GM12892 (cell line): ENCODE results near the gene PPP1R13B.
A peak's percentile ranks its signal among the peaks of the same experiment; 100 is the strongest.

ENCODE experiments used
- DNase-seq: peaks from one replicate; pipeline ENCODE4 v3.0.0; 2011; ENCODE audit not compliant: insufficient read length
- FAIRE-seq: peaks from 2 replicates; lab custom pipeline; 2011; peaks lifted over from hg19 to GRCh38; lab: Jason Lieb, UNC
- POLR2A ChIP-seq: IDR thresholded peaks from 2 replicates; pipeline ENCODE4 v1.6.1; 2011; ENCODE audit warnings: low read depth, low read length, control low read depth
- POLR2AphosphoS5 ChIP-seq: IDR thresholded peaks from 2 replicates; pipeline ENCODE4 v1.6.1; 2011; ENCODE audit warnings: low read depth, low read length, control low read depth
- TAF1 ChIP-seq: IDR thresholded peaks from 2 replicates; pipeline ENCODE4 v1.6.1; 2011; ENCODE audit warnings: low read depth, mild to moderate bottlenecking, control low read depth, low read length, borderline replicate concordance

PPP1R13B gene

GRCh38 chr14:103709814-103710213, 137.6 kb downstream of the PPP1R13B start:
- TF ChIP-seq TAF1 (no peak), POLR2AphosphoS5 (no peak), POLR2A (no peak)
- no peak for DNase-seq
- FAIRE-seq = no peak

- DNase-seq (no peak), FAIRE-seq (no peak)
- TF ChIP-seq POLR2AphosphoS5 (peak; percentile 46; the same call in 1 of the 2 replicates), TAF1 (no peak)
Observed at GRCh38 chr14:103708750-103709187, 138.6 kb downstream of the PPP1R13B start.

GRCh38 chr14:103707329-103708263, 139.8 kb downstream of the PPP1R13B start:
- TF ChIP-seq POLR2AphosphoS5 (no peak), TAF1 (no peak), POLR2A (no peak)
- FAIRE-seq (no peak), DNase-seq (no peak)

GRCh38 chr14:103706551-103707328, 140.6 kb downstream of the PPP1R13B start:
- no peak for FAIRE-seq
- no peak for TF ChIP-seq TAF1
- no peak; the same call in 1 of the 2 replicates for TF ChIP-seq POLR2A
- no peak for TF ChIP-seq POLR2AphosphoS5
- no peak for DNase-seq

GRCh38 chr14:103705504-103706284, 141.7 kb downstream of the PPP1R13B start:
- no peak for TF ChIP-seq POLR2AphosphoS5
- no peak for TF ChIP-seq TAF1
- TF ChIP-seq POLR2A = no peak
- FAIRE-seq (no peak), DNase-seq (no peak)

GRCh38 chr14:103705118-103705503, 142.3 kb downstream of the PPP1R13B start:
- TF ChIP-seq POLR2A = no peak
- no peak for TF ChIP-seq POLR2AphosphoS5
- FAIRE-seq = no peak

GRCh38 chr14:103704708-103705107, 142.7 kb downstream of the PPP1R13B start:
- no peak for FAIRE-seq

More at GRCh38 chr14:103705118-103705503, 142.3 kb downstream of the PPP1R13B start:
- DNase-seq = no peak

GRCh38 chr14:103703433-103704385, 143.7 kb downstream of the PPP1R13B start:
- DNase-seq = no peak
- TF ChIP-seq POLR2AphosphoS5 = no peak; the same call in 1 of the 2 replicates
- TF ChIP-seq TAF1 = no peak
- no peak; the same call in 1 of the 2 replicates for TF ChIP-seq POLR2A
- FAIRE-seq = no peak

More at GRCh38 chr14:103704708-103705107, 142.7 kb downstream of the PPP1R13B start:
- no peak for TF ChIP-seq POLR2A
- no peak for TF ChIP-seq TAF1
- no peak for TF ChIP-seq POLR2AphosphoS5
- DNase-seq = no peak

GRCh38 chr14:103702497-103703432, 144.6 kb downstream of the PPP1R13B start:
- FAIRE-seq = no peak
- no peak for TF ChIP-seq POLR2A
- TF ChIP-seq POLR2AphosphoS5 = no peak
- no peak for TF ChIP-seq TAF1
- no peak for DNase-seq

- FAIRE-seq = no peak
- no peak for TF ChIP-seq TAF1
- TF ChIP-seq POLR2A = no peak
- no peak for TF ChIP-seq POLR2AphosphoS5
- DNase-seq = no peak
Observed at GRCh38 chr14:103702095-103702494, 145.3 kb downstream of the PPP1R13B start.
